Hypothalamus (tissue), 51 donors: ENCODE data around the gene CAPN15.

Experiments used
- DNase-seq, 51 donors: peaks; one replicate each; lab custom pipeline; 2025; lab: John Stamatoyannopoulos, UW

CAPN15 gene

DNA sequence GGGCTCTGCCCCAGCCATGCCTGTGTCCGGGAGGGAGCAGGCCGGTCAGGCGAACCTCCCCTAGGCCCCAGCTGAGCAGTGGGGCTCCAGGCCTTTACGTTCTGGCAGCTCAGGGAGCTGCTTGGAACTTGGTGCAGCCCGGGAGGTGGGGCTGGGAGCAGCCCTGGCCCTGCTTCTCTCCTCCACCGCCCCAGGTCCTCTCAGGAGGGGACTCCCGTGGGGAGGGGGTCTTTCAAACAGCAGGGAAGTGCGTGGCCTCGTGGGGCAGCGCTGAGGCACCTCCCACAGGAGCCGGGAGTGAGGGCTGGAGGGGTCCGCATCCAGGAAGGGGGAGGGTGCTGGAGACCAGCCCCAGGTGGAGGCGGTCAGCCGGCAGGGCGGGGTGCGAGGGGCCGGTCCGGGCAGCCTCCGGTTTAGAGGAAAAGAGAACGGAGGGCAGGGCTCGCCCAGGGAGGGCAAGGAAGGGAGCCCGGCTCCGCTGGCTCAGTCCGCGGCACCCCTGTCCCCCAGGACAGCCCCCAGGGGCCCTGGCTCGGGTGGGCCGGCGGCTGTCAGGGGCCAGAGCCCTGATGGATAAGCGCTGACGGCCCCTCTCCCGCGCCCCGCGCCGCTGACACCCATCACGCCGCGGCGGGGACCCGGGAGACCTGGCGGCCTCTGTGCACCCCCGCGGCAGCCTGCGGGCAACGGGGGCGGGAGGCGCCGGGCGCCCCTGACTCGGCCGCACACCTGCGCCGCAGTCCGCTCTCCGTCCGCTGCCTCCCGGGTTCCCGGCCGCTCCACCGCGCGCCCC, 32.1 kb downstream of the CAPN15 start:
- DNase-seq: no peak

DNA sequence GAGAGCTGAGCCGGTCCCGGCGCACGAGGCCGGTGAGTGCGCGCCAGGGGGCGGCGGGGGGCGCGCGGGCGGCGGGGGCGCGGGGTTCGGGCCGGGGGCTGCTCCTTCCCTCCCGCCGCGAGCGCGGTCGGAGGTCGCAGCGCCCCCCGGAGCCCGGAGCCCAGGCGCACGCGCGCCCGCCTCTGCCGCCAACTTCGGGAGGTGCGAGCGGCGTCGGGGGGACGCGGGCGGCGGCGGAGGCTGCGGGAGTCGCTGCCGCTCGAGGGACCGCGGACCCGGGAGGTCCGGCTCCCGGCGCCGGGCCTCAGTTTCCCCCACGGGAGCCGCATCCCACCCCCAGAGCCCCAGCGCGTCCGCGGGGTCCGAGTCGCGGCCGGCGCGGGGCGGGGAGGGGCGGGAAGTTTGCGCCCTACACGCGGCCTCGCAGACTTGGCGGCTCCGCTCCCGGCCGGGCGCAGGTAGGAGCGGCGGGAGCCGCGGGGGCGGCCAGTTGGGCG, 32.7 kb downstream of the CAPN15 start, which contains the start of gene PRR35:
TSS of gene PRR35 (plus strand) at position 191 of the 497 bp plus-strand sequence. CDS start 2,901 bp downstream, outside the sequence.
- DNase-seq: no peak

DNA sequence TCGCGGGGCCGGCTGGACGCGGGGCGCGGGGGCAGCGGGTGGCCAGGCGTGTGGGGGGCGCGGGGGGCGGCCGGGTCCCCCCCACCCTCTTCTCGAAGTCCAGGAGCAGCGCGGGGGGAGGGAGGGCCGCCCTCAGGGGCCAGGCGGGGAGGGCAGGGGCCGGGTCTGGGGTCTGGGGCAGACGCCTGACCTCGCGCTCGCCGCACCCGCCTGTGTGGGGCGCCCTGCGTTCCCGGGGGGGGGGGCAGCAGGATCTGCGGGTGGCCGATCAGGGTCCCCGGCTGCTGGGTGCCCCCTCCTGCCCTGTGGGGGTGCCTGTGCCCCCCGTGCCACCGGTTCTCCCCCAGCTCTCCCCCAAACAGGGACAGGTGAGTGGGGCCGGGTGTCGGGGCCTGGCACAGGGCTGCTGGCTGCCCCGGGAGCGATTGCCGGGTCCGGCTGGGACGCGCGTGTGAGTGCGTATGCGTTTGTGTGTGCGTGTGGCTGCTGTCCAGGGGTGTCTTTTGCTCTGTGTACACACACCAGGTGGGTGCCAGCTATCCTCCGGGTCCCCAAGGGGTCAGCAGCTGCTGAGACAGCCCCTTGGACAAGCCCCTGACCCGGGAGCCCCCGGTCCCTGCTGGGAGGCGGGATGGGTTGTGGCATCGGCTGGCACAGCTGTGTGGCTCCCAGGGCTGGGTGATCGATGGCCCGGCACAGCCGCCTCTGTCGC, 33.3 kb downstream of the CAPN15 start:
- DNase-seq: no peak

DNA sequence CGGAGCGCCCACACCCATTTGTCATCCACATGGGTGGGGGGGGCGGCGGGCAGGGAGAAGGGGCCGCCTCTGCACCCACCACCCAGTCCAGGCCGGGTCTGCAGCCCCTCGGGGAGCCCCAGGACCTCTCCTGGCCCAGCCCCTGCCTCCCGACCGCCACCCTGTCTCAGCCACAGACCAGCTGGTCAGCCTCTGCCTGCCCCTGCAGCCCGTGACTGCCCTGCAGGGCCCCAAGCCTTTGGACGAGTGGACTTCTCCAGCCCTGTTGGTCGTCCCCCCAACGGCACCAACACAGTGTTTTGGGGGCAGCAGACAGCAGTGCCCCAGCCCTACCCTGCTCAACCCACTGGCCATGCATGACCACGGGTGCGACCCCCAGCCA, 33.9 kb downstream of the CAPN15 start:
- no peak for DNase-seq

DNA sequence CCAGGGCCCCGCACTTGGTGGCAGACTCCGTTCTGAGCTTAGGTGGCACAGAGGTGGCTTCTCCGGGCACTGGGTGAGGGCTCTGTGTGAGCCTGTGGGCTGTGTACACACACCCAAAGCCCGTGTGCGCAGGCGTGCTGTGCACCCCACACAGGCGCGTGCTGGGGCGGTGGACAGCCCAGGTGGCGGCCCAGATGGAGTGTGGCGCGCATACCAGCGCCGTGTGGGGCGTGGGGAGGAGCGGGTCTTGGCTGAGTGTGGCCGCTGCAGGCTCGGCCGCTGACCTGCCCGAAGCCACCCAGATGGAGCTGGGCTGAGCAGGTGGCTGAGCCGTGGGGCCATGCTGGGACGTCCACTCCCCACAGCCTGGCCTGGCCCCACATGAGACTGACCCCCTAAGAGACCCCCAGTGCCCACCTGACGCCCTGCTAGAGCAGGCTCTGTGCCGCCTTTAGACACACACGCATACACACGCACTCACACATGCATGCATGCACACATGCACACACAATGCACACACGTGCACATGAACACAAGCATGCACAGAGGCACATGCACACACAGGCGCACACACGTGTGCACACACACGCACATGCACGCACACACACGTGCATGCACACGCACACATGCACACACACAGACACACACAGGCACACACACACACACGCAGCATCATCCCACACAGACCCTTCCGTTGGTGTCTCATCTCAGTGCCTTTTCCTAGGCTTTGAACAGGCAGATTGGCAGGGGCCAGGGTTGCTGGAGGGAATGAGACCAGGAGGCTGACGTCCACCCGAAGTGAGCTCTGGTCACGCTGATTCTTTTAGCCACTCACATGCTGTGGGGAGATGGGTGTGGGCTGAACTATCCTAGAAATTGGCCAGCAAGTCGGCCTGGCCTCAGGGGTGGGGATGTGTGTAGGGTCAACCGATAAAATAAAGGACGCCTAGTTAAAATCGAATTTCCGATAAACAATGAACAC, 34.7 kb downstream of the CAPN15 start:
- DNase-seq: no peak

DNA sequence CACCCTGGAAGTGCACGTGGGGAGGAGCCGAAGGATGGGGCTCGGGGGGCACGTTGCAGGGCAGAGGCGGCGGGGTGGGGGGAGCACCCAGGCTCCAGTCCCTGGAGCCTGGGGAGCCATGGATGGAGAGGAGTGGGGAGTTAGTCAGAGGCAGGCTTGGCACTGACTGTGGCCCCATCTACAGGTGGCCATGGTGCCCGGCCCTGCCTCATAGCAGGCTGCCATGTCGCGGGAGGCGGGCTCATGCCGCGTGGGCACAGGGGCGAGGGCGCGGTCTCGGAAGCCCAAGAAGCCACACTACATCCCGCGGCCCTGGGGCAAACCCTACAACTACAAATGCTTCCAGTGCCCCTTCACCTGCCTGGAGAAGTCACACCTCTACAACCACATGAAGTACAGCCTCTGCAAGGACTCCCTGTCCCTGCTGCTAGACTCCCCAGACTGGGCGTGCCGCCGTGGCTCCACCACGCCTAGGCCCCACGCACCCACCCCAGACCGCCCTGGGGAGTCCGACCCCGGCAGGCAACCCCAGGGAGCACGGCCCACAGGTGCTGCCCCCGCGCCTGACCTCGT, 35.6 kb downstream of the CAPN15 start:
- no peak for DNase-seq

DNA sequence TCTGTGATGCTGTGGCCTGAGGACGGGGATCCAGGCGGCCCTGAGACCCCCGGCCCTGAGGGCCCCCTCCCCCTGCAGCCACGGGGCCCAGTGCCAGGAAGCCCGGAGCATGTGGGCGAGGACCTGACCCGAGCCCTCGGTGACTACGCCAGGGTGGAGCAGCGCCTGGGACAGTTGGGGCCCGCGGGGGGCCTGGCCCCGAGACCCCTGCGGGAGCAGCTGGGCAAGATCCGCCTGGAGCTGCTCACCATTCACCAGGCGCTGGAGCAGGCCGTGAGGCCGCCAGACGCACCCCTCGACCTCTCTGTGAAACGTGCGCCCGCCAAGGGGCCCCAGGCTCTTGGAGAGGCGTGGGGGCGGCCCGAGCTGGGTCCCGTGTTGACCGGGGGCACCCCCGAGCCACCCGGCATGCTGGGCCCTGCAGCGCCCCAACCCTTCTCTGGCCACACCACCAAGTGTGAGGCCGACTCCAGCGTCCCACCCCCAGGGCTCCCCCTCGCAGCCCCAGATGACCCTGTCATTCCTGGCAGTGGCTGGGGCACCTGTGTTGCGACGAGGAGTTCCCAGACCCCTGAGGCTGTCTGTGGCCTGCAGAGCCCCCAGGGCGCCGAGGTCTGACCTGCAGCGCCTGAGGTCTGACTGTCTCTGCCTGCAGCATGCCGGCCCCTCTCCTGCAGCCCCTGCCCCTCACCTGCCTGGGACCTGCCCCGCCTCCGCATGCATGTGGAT, 37.3 kb downstream of the CAPN15 start:
- DNase-seq: no peak

DNA sequence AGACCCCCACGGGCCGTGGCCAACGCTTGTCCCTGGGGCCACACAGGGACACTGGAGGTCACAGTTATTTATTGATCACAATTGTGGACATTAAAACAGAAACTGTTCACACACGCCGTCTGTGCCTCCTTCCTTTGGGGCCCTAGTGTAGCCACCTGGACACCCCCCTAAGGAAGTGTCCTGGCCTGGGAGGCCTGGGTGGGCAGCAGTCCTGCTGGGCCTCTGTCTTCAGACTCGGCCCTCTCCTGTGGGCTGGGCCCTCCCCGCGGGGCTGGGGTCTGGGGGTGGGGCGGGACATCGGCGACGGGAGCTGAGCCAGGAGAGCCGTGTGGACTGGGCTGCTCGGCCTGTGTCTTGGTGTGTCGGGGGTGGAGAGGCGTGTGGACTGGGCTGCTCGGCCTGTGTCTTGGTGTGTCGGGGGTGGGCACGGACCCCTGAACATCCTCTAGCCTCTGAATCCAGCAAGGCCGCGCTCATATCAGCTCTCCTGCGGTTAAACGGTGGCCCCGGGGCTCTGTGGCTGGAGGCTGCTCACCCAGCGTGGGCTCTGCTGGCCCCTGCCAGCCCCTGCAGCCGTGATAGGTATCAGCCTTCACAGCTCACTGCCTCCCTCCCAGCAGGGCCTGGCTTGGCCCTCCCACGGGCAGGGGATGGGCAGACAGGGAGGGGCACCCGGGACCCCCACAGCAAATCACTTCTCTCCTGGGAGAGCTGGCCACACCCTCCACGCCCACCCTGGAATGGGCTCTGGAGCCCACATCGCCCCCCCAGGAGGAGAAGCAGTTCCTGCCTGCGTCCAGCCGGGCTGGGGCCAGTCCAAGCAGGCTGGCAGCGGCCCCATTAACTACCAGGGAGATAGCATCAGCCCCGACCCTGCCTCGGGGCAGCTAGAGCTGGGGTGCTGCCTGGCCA, 38.2 kb downstream of the CAPN15 start:
- no peak for DNase-seq

DNA sequence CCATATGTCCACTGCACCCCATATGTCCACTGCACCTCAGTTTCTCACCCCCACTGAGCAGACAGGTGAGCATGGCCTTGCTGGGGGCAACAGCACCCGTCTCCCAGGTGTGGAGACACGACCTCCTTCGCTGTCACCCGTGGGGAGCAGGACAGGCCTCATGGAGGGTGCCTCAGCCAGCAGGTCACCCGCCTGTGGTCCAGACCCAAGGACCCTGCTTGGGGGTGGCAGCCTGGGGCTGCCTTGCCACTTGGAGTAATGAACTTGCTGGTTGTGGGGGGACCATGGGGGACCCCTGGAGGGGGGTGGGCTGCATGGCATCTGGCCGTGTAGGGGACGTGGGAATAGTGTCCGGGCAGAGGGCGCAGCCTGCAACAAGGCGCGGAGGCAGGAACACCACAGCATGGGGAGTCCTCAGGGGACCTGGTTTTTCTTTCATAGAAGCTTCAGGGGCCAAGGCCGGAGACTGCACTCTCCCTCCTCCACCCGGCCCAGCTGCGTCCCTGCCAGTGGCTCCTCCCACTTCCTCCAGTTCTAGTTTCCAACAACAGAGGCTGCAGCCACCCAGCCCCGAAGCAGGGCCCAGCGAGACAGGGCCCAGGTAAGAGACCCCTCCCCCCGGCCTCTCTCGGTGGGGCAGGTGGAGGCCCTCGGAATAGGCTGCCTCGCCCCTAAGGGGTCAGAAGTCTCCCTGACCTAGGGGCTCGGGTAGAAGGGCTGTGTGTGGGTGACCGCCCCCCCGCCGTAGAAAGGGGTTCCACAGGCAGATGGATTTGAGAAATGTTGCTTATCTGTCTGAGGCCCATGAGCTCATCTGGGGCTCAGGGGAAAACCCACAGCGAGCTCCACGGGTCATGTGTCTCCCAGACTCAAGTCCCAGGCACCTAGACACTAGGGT, 39.2 kb downstream of the CAPN15 start, which contains the start of gene NHLRC4:
TSS of gene NHLRC4 (plus strand) at position 531 of the 898 bp plus-strand sequence. CDS start 1,043 bp downstream, outside the sequence.
- peak in 3 of 51 donors; percentile 11 to 13 (median 12) for DNase-seq

DNA sequence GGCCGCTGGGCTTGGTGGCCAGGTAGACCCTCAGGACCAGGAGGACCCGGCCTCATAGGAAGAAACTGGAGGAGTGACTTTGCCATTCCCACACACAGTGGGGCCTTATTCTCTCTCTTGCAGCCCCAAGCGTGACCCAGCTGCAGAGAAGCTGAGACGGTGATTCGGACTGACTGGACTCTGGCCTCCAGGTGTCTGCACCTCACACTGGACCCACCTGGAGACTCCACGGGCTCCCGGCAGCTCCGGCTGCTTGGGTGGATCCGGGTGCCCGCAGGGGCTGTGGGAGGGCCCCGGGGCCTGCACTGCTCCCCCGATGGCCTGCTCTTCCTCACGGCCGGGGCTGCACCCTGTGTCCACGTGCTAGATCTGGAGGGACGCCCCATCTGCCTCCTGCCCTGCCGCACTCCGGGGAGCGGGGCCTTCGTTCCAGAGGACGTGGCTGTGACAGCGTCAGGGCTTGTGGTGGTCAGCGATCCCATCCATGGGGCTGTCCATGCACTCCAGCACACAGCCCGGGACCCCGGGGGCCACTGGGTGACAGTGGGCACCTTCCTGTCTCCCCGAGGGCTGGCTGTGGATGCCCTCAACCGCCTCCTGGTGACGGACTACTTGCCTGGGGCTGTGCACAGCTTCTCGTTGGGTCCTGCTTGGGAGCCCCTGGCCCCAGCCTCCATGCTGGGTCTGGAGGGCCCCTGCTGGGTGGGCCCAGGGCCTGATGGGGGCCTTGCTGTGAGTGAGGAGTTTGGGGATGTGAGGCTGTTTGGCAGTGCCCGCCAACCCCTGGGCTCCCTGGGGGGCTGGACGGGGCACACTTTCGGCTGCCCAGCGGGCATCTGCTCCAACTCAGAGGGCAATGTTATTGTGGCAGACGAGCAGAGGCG, 40.1 kb downstream of the CAPN15 start:
- no peak for DNase-seq

DNA sequence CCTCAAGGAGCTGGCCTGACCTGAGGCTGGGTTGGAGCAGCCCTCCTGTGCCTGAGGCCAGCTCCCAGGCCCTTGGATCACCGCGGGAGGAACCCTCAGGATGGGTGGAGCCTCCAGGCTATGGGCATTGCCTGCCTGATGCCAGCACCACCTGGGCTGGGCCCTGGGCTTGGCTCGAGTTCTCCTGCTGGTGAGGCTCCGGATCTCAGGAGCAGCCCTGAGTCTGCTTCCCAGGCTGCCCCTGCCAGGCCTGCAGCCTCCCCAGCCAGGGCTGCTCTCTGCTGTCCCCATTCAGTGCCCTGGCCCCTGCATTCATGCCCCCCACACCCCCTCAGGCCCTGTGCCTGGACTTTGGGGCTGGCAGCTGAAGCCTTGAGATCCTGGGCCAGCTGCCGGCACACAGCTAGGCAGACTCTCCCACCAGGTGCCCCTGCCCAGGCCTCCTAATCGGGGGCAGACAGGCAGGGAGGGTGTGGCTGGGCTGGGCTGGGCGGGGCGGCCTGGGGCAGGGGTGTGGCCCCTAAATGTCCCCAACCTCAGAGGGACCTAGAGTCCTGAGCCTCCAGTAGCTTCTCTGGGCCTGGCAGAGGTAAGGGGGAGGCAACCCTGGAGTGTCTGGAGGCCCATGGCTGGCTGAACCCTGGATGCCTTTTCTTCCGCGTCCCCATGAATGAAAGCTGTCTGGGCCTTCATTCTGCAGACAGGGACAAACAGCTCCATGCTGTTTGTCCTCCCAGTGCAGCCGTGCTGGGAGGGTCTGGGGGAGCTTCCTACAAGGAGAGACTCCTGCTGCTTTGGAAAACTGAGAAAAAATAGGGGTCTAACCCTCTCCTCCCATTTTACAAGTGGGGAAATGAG, 41.1 kb downstream of the CAPN15 start:
- no peak for DNase-seq

DNA sequence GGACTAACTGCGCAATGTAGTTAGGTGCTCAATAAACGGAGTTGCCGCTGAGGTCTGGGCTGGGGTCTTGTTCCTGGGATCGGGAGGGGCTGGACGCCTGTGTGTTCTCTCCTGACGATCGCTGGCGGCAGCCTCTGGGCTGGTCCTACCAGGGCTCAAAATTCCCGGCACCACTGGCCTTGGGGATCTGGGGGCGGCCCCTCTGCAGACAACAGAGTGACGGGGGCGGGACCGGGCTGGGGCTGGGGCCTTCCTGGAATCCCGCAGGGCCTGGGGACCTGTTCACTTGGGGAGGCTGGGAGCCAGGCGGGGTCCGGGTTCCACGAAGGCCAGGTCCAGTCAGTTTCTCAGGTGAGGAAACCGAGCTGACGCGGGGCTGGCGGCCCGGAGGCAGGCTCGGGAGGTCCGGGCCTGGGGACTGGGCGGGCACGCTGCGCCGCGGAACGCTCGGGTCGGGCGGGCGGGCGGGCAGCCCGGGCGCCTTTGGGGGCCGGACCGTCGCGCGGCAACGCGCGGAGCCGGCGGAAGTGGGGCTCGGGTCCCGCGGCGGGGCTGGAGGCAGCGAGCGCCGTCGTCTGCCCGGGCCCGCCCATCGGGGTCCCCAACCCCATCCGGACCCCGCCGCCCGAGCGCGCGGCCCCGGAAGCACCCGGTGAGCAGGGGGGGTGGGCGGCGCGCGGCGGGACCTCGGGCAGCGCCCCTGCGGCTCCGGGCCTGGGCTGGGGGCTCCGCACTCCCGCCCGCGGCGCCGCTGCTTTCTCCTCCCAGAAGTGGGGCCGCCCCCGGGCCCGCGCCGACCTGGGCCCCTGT, 42.1 kb downstream of the CAPN15 start, which contains the start of gene PIGQ:
TSS of gene PIGQ (plus strand) at position 524 of the 810 bp plus-strand sequence. CDS start 4,107 bp downstream, outside the sequence.
- DNase-seq: peak in 47 of 51 donors; percentile 18 to 87 (median 54)

DNA sequence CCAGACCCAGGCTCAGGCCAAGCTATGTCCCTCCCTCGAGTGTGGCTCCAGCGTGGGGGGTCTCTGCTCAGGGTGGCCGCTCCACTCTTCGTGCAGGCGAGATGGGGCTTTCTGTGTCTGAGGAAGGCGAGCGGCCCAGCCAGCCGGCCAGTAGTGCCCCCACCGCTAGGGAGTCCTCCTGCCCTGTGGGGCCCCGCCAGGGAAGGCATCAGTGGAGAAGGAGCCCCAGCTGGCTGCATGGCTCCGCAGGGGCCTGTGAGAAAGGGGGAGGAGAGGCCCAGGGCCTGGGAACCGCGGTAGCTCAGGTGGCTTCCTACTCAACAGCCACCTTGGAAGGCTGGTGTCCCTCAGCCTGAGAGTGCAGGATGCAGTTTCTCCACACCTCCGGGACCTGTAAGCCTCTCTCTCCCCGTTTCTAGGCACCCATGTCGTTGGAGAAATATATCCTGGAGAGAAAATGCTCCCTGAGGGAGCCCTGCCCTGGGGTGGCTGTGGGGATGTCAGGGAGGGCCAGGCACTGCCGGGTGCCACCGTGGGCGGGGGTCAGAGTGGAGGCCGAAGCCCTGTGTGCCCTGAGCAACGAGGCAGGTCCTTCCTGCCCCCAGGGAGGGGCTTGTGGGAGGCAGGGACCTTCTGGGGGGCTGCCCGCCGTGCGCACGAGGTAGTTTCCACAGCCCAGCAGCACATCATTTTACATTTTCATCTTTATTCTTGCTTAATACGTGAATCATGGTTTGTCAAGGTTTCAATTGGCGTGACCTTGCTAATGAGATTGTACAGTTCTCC, 45.5 kb downstream of the CAPN15 start:
- DNase-seq: no peak
